ENCODE data around the gene EIF2B4. TPM values are rescaled to one million over a fixed set of nuclear protein-coding genes. Genes with fewer than 3 reads are reported as not detected.

The EIF2B4 gene
- total and polyA plus RNA-seq, 2 of the 13 experiments (the other 11 are each of a cell fraction or from before 2014, with no cell fraction given) = 91.5 to 96.4 TPM

- TF ChIP-seq USF2 (IDR thresholded peaks at IDR 0.05; ENCODE audit: low read depth, low read length) (no peak), USF2 (CRISPR knock-in tag; IDR thresholded peaks at IDR 0.05; ENCODE audit: borderline replicate concordance) (no peak; the same call in 1 of the 2 replicates), MLLT10 (CRISPR knock-in tag; IDR thresholded peaks at IDR 0.05) (no peak), U2AF1 (optimal IDR thresholded peaks at IDR 0.05; ENCODE audit: low read depth, low read length) (peak; percentile 37), SRF (IDR thresholded peaks at IDR 0.05; ENCODE audit: low read depth, low read length) (no peak), ZMYM2 (CRISPR knock-in tag; IDR thresholded peaks at IDR 0.05) (no peak), ATF7-NPFF (CRISPR knock-in tag; IDR thresholded peaks at IDR 0.05; ENCODE audit: low read depth) (peak; percentile 94), ZNF678 (CRISPR knock-in tag; IDR thresholded peaks at IDR 0.05) (peak; percentile 82), SMAD9 (CRISPR knock-in tag; IDR thresholded peaks at IDR 0.05) (0 out of 2 replicates have a peak, but pooled peaks have one; percentile 14), RFX3 (CRISPR knock-in tag; IDR thresholded peaks at IDR 0.05) (peak; percentile 74), ZNF547 (CRISPR knock-in tag; IDR thresholded peaks at IDR 0.05) (peak; percentile 99), ZNF788 (CRISPR knock-in tag; IDR thresholded peaks at IDR 0.05; ENCODE audit: borderline replicate concordance) (peak; percentile 84), NCOA1 (CRISPR knock-in tag; IDR thresholded peaks at IDR 0.05) (peak; percentile 83; the same call in 1 of the 2 replicates), ZNF205 (CRISPR knock-in tag; IDR thresholded peaks at IDR 0.05) (peak; percentile 80; the same call in 1 of the 2 replicates), ZBTB46 (CRISPR knock-in tag; IDR thresholded peaks at IDR 0.05; ENCODE audit: borderline replicate concordance) (peak; percentile 91; the same call in 1 of the 2 replicates), REL (CRISPR knock-in tag; conservative IDR thresholded peaks at IDR 0.05) (no peak), NFE2 (CRISPR knock-in tag; IDR thresholded peaks at IDR 0.05) (no peak)
- TF ChIP-seq, protein P1, sequence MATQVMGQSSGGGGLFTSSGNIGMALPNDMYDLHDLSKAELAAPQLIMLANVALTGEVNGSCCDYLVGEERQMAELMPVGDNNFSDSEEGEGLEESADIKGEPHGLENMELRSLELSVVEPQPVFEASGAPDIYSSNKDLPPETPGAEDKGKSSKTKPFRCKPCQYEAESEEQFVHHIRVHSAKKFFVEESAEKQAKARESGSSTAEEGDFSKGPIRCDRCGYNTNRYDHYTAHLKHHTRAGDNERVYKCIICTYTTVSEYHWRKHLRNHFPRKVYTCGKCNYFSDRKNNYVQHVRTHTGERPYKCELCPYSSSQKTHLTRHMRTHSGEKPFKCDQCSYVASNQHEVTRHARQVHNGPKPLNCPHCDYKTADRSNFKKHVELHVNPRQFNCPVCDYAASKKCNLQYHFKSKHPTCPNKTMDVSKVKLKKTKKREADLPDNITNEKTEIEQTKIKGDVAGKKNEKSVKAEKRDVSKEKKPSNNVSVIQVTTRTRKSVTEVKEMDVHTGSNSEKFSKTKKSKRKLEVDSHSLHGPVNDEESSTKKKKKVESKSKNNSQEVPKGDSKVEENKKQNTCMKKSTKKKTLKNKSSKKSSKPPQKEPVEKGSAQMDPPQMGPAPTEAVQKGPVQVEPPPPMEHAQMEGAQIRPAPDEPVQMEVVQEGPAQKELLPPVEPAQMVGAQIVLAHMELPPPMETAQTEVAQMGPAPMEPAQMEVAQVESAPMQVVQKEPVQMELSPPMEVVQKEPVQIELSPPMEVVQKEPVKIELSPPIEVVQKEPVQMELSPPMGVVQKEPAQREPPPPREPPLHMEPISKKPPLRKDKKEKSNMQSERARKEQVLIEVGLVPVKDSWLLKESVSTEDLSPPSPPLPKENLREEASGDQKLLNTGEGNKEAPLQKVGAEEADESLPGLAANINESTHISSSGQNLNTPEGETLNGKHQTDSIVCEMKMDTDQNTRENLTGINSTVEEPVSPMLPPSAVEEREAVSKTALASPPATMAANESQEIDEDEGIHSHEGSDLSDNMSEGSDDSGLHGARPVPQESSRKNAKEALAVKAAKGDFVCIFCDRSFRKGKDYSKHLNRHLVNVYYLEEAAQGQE (IDR thresholded peaks at IDR 0.05; ENCODE audit: borderline replicate concordance in 1 of 2, low read depth in 1 of 2, low read length in 2 of 2) = peak in 1 of 2 experiments; percentile 79; a peak in 1 of 4 replicates
- TF ChIP-seq, protein P2, sequence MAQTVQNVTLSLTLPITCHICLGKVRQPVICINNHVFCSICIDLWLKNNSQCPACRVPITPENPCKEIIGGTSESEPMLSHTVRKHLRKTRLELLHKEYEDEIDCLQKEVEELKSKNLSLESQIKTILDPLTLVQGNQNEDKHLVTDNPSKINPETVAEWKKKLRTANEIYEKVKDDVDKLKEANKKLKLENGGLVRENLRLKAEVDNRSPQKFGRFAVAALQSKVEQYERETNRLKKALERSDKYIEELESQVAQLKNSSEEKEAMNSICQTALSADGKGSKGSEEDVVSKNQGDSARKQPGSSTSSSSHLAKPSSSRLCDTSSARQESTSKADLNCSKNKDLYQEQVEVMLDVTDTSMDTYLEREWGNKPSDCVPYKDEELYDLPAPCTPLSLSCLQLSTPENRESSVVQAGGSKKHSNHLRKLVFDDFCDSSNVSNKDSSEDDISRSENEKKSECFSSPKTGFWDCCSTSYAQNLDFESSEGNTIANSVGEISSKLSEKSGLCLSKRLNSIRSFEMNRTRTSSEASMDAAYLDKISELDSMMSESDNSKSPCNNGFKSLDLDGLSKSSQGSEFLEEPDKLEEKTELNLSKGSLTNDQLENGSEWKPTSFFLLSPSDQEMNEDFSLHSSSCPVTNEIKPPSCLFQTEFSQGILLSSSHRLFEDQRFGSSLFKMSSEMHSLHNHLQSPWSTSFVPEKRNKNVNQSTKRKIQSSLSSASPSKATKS (CRISPR knock-in tag; IDR thresholded peaks at IDR 0.05) = no peak
Measured at GRCh38 chr2:27409321-27410073, 39.4 kb upstream of the EIF2B4 start, which contains the start of gene PPM1G (continued).
